Loucy (cell line): ENCODE measurements around the gene TTC8.
"Not testable (repeated sequence)": the region's sequence is repeated elsewhere in the genome, so short reads cannot be mapped to it uniquely, and the experiment has no call there.

Experiments
- H2AFZ ChIP-seq: fragments of 200-600 bp; sonication (generic); 2 replicates; pipeline ENCODE4 v1.6.0; 2016; ENCODE audit warnings: antibody characterized with exemption, mild to moderate bottlenecking, low read length, moderate library complexity
- H3F3A ChIP-seq: fragments of 200-600 bp; 2 replicates; pipeline ENCODE4 v1.6.0; 2016; ENCODE audit warnings: antibody characterized with exemption, low read depth, mild to moderate bottlenecking
- H3K27me3 ChIP-seq: fragments of 200-600 bp; sonication (generic); 2 replicates; pipeline ENCODE4 v1.6.1; 2014; ENCODE audit warnings: low read length, mild to moderate bottlenecking; ENCODE audit not compliant: insufficient read depth, poor library complexity, severe bottlenecking
- H3K36me3 ChIP-seq: fragments of 200-600 bp; sonication (generic); 2 replicates; pipeline ENCODE4 v1.6.1; 2016; ENCODE audit warnings: low read length; ENCODE audit not compliant: insufficient read depth
- H3K4me1 ChIP-seq: fragments of 200-600 bp; sonication (generic); 2 replicates; pipeline ENCODE4 v1.5.1; 2014; ENCODE audit warnings: low read length, mild to moderate bottlenecking; ENCODE audit not compliant: insufficient read depth, poor library complexity, severe bottlenecking
- H3K4me2 ChIP-seq: fragments of 200-600 bp; sonication (generic); 2 replicates; pipeline ENCODE4 v1.6.0; 2014; ENCODE audit warnings: antibody characterized with exemption, low read length, low read depth, mild to moderate bottlenecking; ENCODE audit not compliant: poor library complexity, severe bottlenecking
- H3K4me3 ChIP-seq: fragments of 200-600 bp; sonication (generic); 2 replicates; pipeline ENCODE4 v1.5.1; 2014; ENCODE audit warnings: low read length, mild to moderate bottlenecking, mixed read lengths; ENCODE audit not compliant: poor library complexity, severe bottlenecking
- H3K79me2 ChIP-seq: fragments of 200-600 bp; sonication (generic); 2 replicates; pipeline ENCODE4 v1.6.1; 2014; ENCODE audit warnings: low read length; ENCODE audit not compliant: insufficient read depth
- H3K9ac ChIP-seq: fragments of 200-600 bp; sonication (generic); 2 replicates; pipeline ENCODE4 v1.6.0; 2014; ENCODE audit warnings: mild to moderate bottlenecking, low read depth, low read length, moderate library complexity; ENCODE audit not compliant: poor library complexity, severe bottlenecking
- H3K9me2 ChIP-seq: fragments of 200-600 bp; sonication (generic); replicated peaks from 2 replicates; pipeline ENCODE4 v1.6.1; 2016; ENCODE audit warnings: low read depth, low read length, mixed read lengths
- H3K9me3 ChIP-seq: fragments of 200-600 bp; sonication (generic); 2 replicates; pipeline ENCODE4 v1.6.1; 2014; ENCODE audit warnings: mild to moderate bottlenecking, antibody characterized with exemption, low read length, low read depth; ENCODE audit not compliant: insufficient read depth
- H4K20me1 ChIP-seq: fragments of 200-600 bp; sonication (generic); 2 replicates; pipeline ENCODE4 v1.6.0; 2014; ENCODE audit warnings: antibody characterized with exemption, low read length, mild to moderate bottlenecking; ENCODE audit not compliant: insufficient read depth, poor library complexity, severe bottlenecking
- EZH2phosphoT487 ChIP-seq: fragments of 200-600 bp; IDR thresholded peaks from 2 replicates; pipeline ENCODE4 v1.6.1; 2018; ENCODE audit warnings: antibody characterized with exemption, mild to moderate bottlenecking, moderate library complexity, borderline replicate concordance
- TF ChIP-seq, protein P1 (sequence below): fragments of 200-600 bp; sonication (generic); conservative IDR thresholded peaks from 2 replicates; pipeline ENCODE4 v1.5.1; 2014; ENCODE audit warnings: mild to moderate bottlenecking, antibody characterized with exemption, low read length

The TTC8 gene

GRCh38 chr14:88853129-88853528, 28.7 kb downstream of the TTC8 start:
- no peak overlapping the region for H3K4me3 ChIP-seq

DNA sequence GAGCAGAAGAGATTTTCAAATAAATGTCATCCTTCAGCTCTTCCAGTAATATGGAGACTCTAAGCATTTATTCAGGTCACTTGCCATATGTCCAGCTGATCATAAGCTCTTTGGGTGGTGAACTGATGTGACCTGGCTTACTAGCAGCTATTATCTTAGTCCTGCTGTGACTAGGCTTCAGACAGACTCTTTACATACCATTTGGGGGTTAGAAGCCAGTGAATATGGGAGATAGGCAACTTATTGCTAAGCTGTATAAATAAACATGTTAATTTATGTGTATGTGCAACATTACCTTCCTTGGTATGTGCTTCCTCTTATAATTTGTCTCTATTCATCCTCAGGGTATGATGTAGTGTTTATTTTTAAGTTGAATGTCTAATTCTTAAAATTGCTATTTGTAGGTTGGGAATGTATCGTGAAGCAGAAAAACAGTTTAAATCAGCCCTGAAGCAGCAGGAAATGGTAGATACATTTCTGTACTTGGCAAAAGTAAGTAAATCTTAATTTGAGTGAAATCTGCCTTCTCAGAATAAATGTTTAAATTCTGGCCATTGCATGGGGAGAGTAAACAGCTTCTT, 32.4 kb downstream of the TTC8 start:
- Histone ChIP-seq H3K27me3 (no peaks in the 10 kb centered on the region), H3K4me3 (no peak overlapping the region)

More at GRCh38 chr14:88853129-88853528, 28.7 kb downstream of the TTC8 start:
- Histone ChIP-seq H2AFZ (no peak overlapping the region), H3K9me2 (no peaks in the 10 kb centered on the region), H3K4me2 (no peak overlapping the region), H4K20me1 (no peaks in the 10 kb centered on the region), H3K36me3 (no peaks in the 10 kb centered on the region), H3K79me2 (no peaks in the 10 kb centered on the region), H3K9me3 (no peaks in the 10 kb centered on the region), H3K9ac (no peak overlapping the region), H3F3A (no peaks in the 10 kb centered on the region), H3K27me3 (no peaks in the 10 kb centered on the region), H3K4me1 (no peaks in the 10 kb centered on the region)
- TF ChIP-seq, protein P1, sequence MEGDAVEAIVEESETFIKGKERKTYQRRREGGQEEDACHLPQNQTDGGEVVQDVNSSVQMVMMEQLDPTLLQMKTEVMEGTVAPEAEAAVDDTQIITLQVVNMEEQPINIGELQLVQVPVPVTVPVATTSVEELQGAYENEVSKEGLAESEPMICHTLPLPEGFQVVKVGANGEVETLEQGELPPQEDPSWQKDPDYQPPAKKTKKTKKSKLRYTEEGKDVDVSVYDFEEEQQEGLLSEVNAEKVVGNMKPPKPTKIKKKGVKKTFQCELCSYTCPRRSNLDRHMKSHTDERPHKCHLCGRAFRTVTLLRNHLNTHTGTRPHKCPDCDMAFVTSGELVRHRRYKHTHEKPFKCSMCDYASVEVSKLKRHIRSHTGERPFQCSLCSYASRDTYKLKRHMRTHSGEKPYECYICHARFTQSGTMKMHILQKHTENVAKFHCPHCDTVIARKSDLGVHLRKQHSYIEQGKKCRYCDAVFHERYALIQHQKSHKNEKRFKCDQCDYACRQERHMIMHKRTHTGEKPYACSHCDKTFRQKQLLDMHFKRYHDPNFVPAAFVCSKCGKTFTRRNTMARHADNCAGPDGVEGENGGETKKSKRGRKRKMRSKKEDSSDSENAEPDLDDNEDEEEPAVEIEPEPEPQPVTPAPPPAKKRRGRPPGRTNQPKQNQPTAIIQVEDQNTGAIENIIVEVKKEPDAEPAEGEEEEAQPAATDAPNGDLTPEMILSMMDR: no peak
- TF ChIP-seq EZH2phosphoT487: no peak

DNA sequence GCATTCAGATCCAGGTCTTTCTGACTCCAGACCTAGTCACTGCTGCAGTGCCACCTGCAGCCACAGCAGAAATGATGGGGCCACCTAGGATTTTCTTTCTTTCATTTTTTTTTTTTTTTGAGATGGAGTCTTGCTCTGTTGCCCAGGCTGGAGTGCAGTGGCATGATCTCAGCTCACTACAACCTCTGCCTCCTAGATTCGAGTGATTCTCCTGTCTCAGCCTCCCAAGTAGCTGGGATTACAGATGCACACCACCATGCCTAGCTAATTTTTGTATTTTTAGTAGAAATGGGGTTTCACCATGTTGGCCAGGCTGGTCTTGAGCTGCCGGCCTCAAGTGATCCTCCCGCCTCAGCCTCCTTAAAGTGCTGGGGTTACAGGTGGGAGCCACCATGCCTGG, 33.4 kb downstream of the TTC8 start:
- H3K4me2 ChIP-seq, H3K79me2 ChIP-seq, H3F3A ChIP-seq, H4K20me1 ChIP-seq, H3K9me3 ChIP-seq, H3K9ac ChIP-seq, H3K9me2 ChIP-seq, H3K4me1 ChIP-seq, H2AFZ ChIP-seq, H3K4me3 ChIP-seq, H3K27me3 ChIP-seq, H3K36me3 ChIP-seq: not testable (repeated sequence)

More for the DNA sequence above, 32.4 kb downstream of the TTC8 start:
- no peak overlapping the region for H2AFZ ChIP-seq
- no peaks in the 10 kb centered on the region for H3K36me3 ChIP-seq
- H3K79me2 ChIP-seq: no peaks in the 10 kb centered on the region
- H3K9me3 ChIP-seq: no peaks in the 10 kb centered on the region
- H3K9me2 ChIP-seq: no peaks in the 10 kb centered on the region
- H3K4me1 ChIP-seq: no peaks in the 10 kb centered on the region
- no peaks in the 10 kb centered on the region for H4K20me1 ChIP-seq
- no peak overlapping the region for H3K4me2 ChIP-seq
- TF ChIP-seq, protein P1: no peak
- no peak for TF ChIP-seq EZH2phosphoT487
- H3F3A ChIP-seq: no peaks in the 10 kb centered on the region
- no peak overlapping the region for H3K9ac ChIP-seq

- H3K4me1 ChIP-seq, H3K4me2 ChIP-seq: not testable (repeated sequence)
Measured at GRCh38 chr14:88859118-88859517, 34.7 kb downstream of the TTC8 start.

More at GRCh38 chr14:88859118-88859517, 34.7 kb downstream of the TTC8 start:
- not testable (repeated sequence) for H3K9ac ChIP-seq, H3K36me3 ChIP-seq, H3F3A ChIP-seq, H3K9me2 ChIP-seq, H3K9me3 ChIP-seq, H3K79me2 ChIP-seq, H3K27me3 ChIP-seq, H4K20me1 ChIP-seq, H2AFZ ChIP-seq, H3K4me3 ChIP-seq
